GM18498 (cell line): ENCODE data around the gene ST7.
"Not testable (repeated sequence)": the region's sequence is repeated elsewhere in the genome, so short reads cannot be mapped to it uniquely, and the experiment has no call there.

Source experiments
- ATAC-seq: cut with Tn5 transposase; IDR thresholded peaks from one replicate; pipeline ENCODE4 v1.9.1; 2021; ENCODE audit warnings: mild to moderate bottlenecking, moderate library complexity; ENCODE audit not compliant: unreplicated experiment

The ST7 gene

DNA sequence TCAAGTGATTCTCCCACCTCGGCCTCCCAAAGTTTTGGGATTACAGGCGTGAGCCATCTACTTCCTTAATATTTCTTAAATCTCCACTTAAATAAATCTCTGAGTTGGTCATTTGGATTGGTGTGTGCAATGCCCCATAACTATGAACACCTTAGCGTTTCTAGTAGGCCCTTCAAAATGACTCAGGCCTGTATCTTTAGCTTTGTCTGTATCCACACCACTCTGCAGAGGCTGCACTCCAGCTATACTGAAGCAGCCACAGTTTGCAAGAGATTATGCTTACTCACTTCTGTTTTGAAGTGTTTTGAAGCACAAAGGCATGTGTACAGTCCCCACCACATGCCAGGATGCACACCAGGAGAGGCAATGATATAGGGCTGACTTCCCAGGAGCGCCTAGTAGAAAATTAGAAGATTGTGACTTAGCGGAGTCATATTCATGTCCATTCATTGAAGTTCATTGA is 2.4 kb upstream of the ST7 start:
- ATAC-seq = no peak

GRCh38 chr7:116951366-116952292 is 1.7 kb upstream of the ST7 start:
- no peak for ATAC-seq

DNA sequence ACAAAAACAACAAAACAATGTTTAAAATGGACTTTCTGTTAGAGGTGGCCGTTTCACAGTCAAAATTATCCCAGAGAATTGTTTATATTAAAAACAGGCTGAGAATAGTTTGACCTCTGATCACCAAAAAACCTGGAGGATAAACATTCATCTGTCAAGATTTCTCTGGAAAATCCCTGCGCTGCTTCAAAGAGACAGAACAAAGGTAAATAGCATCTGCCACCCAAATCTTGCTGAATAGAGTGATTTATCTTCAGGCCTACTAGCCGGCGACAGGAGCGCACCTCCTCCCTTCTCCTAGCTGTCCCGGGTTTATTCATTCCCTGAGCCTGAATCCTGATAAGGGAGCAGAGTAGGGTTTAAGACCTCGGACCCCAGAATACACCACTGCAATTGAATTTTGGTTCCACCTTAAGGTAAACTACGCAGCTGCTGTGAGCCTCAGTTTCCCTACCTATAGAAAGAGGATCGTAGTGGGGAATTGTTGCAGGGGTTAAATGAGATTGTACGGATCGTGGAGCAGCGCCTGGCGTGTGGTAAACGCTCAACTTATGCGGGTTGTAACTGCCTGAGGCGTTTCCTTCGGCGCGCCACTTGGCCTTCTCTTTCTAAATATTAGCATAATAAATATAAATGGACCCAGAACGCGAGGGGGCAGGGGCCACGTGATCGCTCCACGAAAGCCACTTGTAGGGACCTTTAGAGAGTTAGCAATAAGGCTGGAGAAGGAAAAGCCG is 498 bp upstream of the ST7 start:
- peak; percentile 25 for ATAC-seq

GRCh38 chr7:116953906-116954838 is 871 bp downstream of the ST7 start:
- ATAC-seq = peak; percentile 26

DNA sequence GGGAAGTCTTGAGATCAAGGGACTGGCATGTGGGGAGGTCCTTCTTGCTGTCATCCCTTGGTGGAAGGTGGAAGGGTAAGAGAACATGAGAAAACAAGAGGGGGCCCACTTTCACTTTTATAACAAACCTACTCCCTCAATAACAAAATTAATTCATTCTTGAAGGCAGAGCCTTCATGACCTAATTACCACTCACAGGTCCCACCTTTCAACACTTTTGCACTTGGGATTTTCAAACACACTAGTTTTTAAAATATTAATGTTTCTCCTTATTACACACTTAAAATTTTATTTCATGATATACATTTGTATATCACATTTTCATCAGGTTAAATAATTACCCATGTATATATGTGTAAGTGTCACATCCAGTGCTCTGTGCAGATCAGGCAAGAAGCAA is 2.0 kb downstream of the ST7 start:
- ATAC-seq = no peak

DNA sequence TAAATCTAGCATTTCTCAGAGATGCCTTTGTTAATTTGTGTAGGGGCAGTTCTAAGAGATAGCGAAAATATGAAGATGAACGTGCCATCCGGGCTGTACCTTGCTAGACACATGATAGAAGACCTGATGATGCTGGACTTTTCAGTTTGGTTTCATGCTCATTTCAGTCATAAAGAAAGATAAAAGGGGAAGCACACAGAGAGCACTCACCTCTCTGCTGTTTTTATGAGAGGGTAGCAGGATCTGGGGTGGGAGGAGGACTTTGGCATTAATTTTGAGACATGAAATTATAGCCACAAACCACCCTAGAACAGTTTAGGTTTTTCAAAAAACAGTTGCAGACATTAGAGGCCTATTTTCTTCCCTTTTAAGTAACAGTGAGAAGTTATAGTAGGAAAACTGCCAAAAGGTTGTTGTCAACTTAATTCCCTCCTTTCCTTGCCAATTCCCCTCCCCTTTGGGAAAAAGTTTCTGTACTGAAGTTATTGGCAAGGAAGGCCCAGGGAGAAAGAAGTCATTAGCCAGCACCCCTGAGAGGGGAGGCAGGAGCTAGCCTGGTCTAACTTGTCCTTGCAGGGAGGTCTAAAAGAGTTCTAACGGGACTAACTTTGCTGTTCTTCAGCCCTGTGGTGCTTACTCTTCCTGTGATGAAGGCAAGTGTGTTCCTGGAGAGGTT is 2.6 kb downstream of the ST7 start:
- peak; percentile 72 for ATAC-seq

- ATAC-seq = no peak
Observed at GRCh38 chr7:116956477-116956804, 3.1 kb downstream of the ST7 start.

DNA sequence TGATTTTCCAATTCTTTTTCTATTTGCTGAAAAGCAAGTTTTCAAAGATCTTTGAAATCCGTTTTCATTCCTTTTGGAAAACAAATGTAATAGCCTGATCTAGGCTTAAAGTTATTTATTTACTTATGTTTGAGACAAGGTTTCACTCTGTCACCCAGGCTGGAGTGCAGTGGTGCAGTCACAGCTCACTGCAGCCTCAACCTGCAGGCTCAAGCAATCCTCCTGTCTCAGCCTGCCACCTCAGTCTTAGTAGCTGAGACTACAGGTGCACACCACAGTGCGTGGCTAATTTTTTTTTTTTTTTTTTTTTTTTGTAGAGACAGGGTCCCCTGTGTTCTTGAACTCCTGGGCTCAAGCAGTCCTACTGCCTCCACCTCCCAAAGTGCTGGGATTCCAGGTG is 4.6 kb downstream of the ST7 start:
- ATAC-seq = peak; percentile 36

- ATAC-seq = not testable (repeated sequence)
Observed at GRCh38 chr7:116961966-116962673, 8.8 kb downstream of the ST7 start.

DNA sequence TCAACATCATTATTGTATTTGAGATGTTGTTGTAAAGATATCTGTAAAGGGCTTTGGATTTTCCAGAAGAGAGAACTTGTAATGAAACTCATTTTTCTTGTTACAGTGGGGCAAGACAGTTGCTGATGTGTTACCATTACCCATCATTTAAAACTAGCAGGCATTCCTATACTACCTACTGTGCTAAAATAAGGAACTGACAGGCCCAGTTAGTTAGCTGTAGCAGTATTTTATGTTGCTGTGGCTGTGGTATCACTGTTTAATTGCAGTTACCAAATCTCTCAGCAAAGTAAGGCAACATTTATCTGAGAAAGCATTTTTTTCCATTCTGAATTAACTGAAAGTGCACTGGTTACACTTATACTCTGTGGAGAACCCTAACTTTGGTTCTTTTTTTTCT is 9.9 kb downstream of the ST7 start:
- no peak for ATAC-seq

DNA sequence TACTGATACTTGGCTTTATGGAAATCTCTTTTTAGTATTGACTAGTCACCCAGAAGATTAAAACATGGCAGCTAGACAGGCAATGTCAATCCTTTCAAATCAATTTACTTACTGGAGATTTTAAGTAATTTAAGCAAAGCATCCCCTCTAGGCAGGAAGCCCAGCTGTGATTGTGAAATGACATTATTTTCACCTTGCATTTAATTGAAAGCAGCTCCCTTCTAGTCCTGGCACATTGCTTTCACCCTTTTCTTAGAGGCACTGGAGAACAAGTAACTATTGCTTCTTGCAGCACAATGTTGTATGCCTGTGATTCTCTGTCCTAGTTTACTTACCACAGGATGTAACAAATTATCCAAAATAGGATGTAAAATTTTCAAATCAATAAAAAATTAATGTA is 13.3 kb downstream of the ST7 start:
- ATAC-seq = no peak

GRCh38 chr7:116967254-116967922 is 14.1 kb downstream of the ST7 start:
- no peak for ATAC-seq

DNA sequence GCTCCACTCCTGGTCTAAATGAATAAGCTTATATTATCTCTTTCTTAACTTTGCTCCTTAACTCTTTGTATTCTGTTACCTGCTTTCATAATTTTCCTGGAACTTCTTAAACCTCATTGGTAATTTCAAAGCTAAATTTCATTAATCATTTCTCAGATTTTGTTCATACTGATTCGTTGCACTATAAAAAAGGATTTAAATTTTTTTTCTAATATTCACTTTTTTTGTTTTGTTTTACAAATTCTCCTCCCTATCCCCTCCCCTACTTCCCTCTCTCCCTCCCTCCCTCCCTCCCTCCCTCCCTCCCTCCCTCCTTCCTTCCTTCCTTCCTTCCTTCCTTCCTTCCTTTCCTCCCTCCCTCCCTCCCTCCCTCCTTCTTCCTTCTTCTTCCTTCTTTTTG is 14.7 kb downstream of the ST7 start:
- no peak for ATAC-seq

DNA sequence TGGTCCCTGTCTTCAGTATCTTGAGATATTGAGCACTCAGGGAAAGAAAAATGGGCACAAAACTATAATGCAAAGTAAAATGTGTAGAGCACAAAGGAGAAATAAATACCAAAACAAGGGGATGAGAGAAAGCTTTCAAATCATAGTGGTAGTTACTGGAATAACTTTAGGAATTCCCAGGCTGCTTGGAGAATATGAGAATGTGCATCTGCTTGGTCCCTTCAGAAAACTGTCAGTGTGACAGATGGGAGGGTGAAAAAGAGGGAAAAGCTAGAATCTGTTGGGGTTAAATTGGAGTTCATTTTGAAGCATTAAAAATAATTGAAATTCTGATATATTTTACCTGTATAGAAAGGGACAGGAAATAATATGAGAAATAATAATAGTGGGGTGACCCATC is 15.3 kb downstream of the ST7 start:
- ATAC-seq = no peak

- ATAC-seq = no peak
Observed at GRCh38 chr7:116969371-116969902, 16.1 kb downstream of the ST7 start.

DNA sequence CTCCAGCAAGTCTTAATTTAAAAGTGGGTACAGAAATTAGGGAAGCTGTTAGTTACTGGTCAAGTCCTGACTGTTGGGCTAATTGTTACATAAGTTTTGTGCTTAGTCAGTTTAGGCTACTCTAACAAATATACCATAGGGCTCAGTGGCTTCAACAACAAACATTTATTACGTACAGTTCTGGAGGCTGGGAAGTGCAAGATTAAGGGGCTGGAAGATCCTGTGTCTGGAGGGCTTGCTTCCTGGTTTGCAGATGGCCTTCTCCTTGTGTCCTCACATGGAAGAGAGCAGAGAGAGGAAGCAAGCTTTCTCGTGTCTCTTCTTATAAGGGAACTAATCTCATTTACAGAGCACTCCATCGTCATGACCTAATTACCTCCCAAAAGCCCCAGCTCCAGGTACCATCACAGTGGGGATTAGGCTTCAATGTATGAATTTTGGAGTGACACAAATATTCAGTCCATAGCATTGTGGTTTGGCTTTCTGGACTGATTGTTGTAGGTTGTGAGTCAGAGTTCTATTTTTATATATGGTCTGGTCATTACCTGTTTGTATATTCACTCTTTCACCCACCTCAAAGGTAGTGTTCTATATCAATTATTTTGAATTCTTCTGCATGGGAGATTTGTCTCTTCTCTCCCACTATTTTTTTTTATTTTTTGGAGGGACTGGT is 17.1 kb downstream of the ST7 start:
- peak; percentile 71 for ATAC-seq

- not testable (repeated sequence) for ATAC-seq
Observed at GRCh38 chr7:116971153-116971552, 17.9 kb downstream of the ST7 start.

GRCh38 chr7:116971869-116972268 is 18.6 kb downstream of the ST7 start:
- no peak for ATAC-seq
